H1 (cell line): Measurements from ENCODE around the gene CDC42SE2.

Experiments used
- BACH1 ChIP-seq: IDR thresholded peaks from 2 replicates; pipeline ENCODE4 v1.6.1; 2012; ENCODE audit warnings: low read length, improper control_type of control experiment
- CTCF ChIP-seq, 3 experiments: IDR thresholded peaks; 1 replicate in 2 of 3; 2 replicates in 1 of 3; pipeline versions ENCODE4 v1.5.1 to v1.6.1; 2011; ENCODE audit warnings: low read length in 3 of 3, mild to moderate bottlenecking in 3 of 3, inconsistent platforms in 2 of 3, low read depth in 1 of 3, moderate library complexity in 1 of 3; ENCODE audit not compliant: insufficient read depth in 1 of 3; ENCODE audit errors: control extremely low read depth in 1 of 3
- EP300 ChIP-seq, 2 experiments: IDR thresholded peaks; 1 replicate in 1 of 2; 2 replicates in 1 of 2; pipeline ENCODE4 v1.6.1; 2011 to 2012; ENCODE audit warnings: low read depth in 2 of 2, low read length in 2 of 2, mild to moderate bottlenecking in 2 of 2, borderline replicate concordance in 1 of 2, inconsistent platforms in 1 of 2, moderate library complexity in 1 of 2
- SIN3A ChIP-seq, 2 experiments: IDR thresholded peaks in 1 of 2; conservative IDR thresholded peaks in 1 of 2; 2 replicates each; pipeline ENCODE4 v1.6.1; 2011 to 2012; ENCODE audit warnings: low read length in 2 of 2, improper control_type of control experiment in 1 of 2, low read depth in 1 of 2, mild to moderate bottlenecking in 1 of 2
- TEAD4 ChIP-seq: IDR thresholded peaks from 2 replicates; pipeline ENCODE4 v1.6.1; 2012; ENCODE audit warnings: low read depth, low read length, inconsistent platforms, mixed read lengths

DNA sequence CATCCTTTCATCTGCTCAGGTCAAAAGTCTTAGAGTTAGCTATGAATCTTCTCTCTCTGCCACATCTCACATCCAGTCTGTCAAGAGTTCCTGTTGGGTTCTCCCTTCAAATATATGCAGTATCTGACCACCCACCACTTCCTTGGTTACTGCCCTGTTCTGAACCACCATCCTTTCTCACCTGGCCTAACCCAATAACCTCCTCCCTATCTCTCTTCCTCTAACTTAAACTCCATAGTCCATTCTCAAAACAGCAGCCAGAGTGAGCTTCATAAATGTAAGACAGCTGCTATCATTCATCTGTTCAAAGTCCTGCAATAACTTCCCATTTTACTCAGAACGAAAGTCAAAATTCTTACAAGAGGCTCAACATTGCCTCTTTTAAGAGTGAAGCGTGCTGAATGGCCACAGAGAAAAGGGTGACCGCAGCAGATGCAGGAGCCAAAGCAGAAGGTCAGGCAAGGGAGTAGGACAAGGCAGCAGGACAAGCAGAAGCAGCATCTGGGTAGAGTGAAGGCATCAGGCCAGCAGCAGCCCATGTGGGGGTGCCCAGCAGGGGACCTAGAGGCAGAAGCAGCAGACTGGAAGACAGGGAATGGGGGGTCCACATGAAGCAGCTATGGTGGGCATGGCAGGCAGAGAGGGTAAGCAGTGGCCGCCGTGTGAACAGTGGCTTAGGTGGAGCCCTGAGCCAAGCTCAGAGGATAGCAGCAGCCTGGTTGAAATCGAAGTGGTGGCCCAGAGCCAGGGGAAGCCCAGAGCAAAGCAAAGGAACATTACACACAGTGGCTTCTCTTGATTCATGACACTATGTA is 39.3 kb upstream of the CDC42SE2 start:
- no peak for TF ChIP-seq CTCF (IDR thresholded peaks at IDR 0.05; ENCODE audit: control extremely low read depth in 1 of 3, insufficient read depth in 1 of 3, low read depth in 1 of 3, low read length in 3 of 3)
- no peak for TF ChIP-seq BACH1
- TF ChIP-seq EP300 (IDR thresholded peaks at IDR 0.05; ENCODE audit: borderline replicate concordance in 1 of 2, low read depth in 2 of 2, low read length in 2 of 2), result no peak
- TF ChIP-seq SIN3A (conservative IDR thresholded peaks at IDR 0.05 in 1 of 2, IDR thresholded peaks at IDR 0.05 in 1 of 2; ENCODE audit: low read depth in 1 of 2, low read length in 2 of 2), result no peak
- no peak for TF ChIP-seq TEAD4
